H9 (cell line): ENCODE measurements around the gene AQP2. TPM values are rescaled to one million over a fixed set of nuclear protein-coding genes. Genes with fewer than 3 reads are reported as not detected.

Experiments used
- DNase-seq: peaks from one replicate; pipeline ENCODE4 v3.0.0-alpha.2; 2017
- H2AFZ ChIP-seq: one replicate; pipeline ENCODE4 v1.6.1; 2013; ENCODE audit warnings: mild to moderate bottlenecking, low read length, control low read depth, moderate library complexity
- H2AK5ac ChIP-seq: 2 replicates; pipeline ENCODE4 v1.6.1; 2013; ENCODE audit warnings: low read length, control low read depth, mixed read lengths; ENCODE audit not compliant: insufficient read length
- H2BK120ac ChIP-seq: one replicate; pipeline ENCODE4 v1.6.1; 2013; ENCODE audit warnings: low read depth, mild to moderate bottlenecking, low read length, control low read depth, inconsistent platforms; ENCODE audit not compliant: poor library complexity, severe bottlenecking
- H2BK12ac ChIP-seq: 2 replicates; pipeline ENCODE4 v1.6.1; 2013; ENCODE audit warnings: low read length, control low read depth, mixed read lengths, low read depth; ENCODE audit not compliant: insufficient read length
- H2BK15ac ChIP-seq: 2 replicates; pipeline ENCODE4 v1.6.1; 2013; ENCODE audit warnings: low read depth, low read length, control low read depth
- H2BK20ac ChIP-seq: one replicate; pipeline ENCODE4 v1.6.1; 2013; ENCODE audit warnings: low read depth, mild to moderate bottlenecking, low read length, control low read depth, inconsistent platforms; ENCODE audit not compliant: poor library complexity, severe bottlenecking
- H2BK5ac ChIP-seq: 2 replicates; pipeline ENCODE4 v1.6.1; 2013; ENCODE audit warnings: low read length, control low read depth, mixed read lengths; ENCODE audit not compliant: insufficient read length
- H3K14ac ChIP-seq: 2 replicates; pipeline ENCODE4 v1.6.1; 2013; ENCODE audit warnings: low read length, control low read depth; ENCODE audit not compliant: insufficient read depth
- H3K18ac ChIP-seq: 2 replicates; pipeline ENCODE4 v1.6.1; 2013; ENCODE audit warnings: low read depth, mild to moderate bottlenecking, mixed read lengths, low read length, control low read depth; ENCODE audit not compliant: insufficient read length
- H3K23ac ChIP-seq: 2 replicates; pipeline ENCODE4 v1.6.1; 2013; ENCODE audit warnings: low read length, control low read depth, mixed read lengths, low read depth; ENCODE audit not compliant: insufficient read length
- H3K23me2 ChIP-seq: 2 replicates; pipeline ENCODE4 v1.6.1; 2013; ENCODE audit warnings: low read depth, mild to moderate bottlenecking, mixed read lengths, low read length, control low read depth; ENCODE audit not compliant: insufficient read length, poor library complexity, severe bottlenecking
- H3K27ac ChIP-seq: 2 replicates; pipeline ENCODE4 v1.5.1; 2013; ENCODE audit warnings: low read length, control low read depth, mixed read lengths, low read depth; ENCODE audit not compliant: insufficient read length
- H3K27me3 ChIP-seq: 2 replicates; pipeline ENCODE4 v1.6.1; 2013; ENCODE audit warnings: low read length, control low read depth, inconsistent platforms; ENCODE audit not compliant: insufficient read depth
- H3K4ac ChIP-seq: 2 replicates; pipeline ENCODE4 v1.6.1; 2013; ENCODE audit warnings: low read depth, mild to moderate bottlenecking, control low read depth, inconsistent platforms, low read length, moderate library complexity
- H3K4me1 ChIP-seq: 2 replicates; pipeline ENCODE4 v1.6.1; 2013; ENCODE audit warnings: low read length, control low read depth, inconsistent platforms; ENCODE audit not compliant: insufficient read depth
- H3K4me2 ChIP-seq: 2 replicates; pipeline ENCODE4 v1.6.1; 2013; ENCODE audit warnings: low read length, control low read depth, mixed read lengths; ENCODE audit not compliant: insufficient read length, insufficient read depth
- H3K56ac ChIP-seq: 2 replicates; pipeline ENCODE4 v1.6.1; 2013; ENCODE audit warnings: low read depth, mild to moderate bottlenecking, mixed read lengths, low read length, control low read depth; ENCODE audit not compliant: insufficient read length
- H3K79me1 ChIP-seq: 2 replicates; pipeline ENCODE4 v1.6.1; 2013; ENCODE audit warnings: low read depth, mild to moderate bottlenecking, moderate library complexity, low read length, control low read depth, inconsistent platforms; ENCODE audit not compliant: insufficient read depth, poor library complexity, severe bottlenecking
- H3K79me2 ChIP-seq: 2 replicates; pipeline ENCODE4 v1.6.1; 2013; ENCODE audit warnings: low read length, control low read depth, inconsistent platforms; ENCODE audit not compliant: insufficient read depth
- H3K9ac ChIP-seq: 2 replicates; pipeline ENCODE4 v1.6.1; 2013; ENCODE audit warnings: low read length, control low read depth, mixed read lengths; ENCODE audit not compliant: insufficient read length; ENCODE audit errors: extremely low read depth
- H3K9me3 ChIP-seq: one replicate; pipeline ENCODE4 v1.6.1; 2013; ENCODE audit warnings: low read depth, low read length, inconsistent platforms; ENCODE audit not compliant: control insufficient read depth
- H3T11ph ChIP-seq: one replicate; pipeline ENCODE4 v1.6.1; 2013; ENCODE audit warnings: mild to moderate bottlenecking, low read length, control low read depth, inconsistent platforms
- H4K20me1 ChIP-seq: one replicate; pipeline ENCODE4 v1.6.1; 2013; ENCODE audit not compliant: control insufficient read depth, insufficient read length, insufficient read depth
- H4K5ac ChIP-seq: 2 replicates; pipeline ENCODE4 v1.6.1; 2013; ENCODE audit warnings: low read depth, mild to moderate bottlenecking, mixed read lengths, low read length, control low read depth; ENCODE audit not compliant: insufficient read length
- H4K8ac ChIP-seq: replicated peaks from 2 replicates; pipeline ENCODE4 v1.6.1; 2013; ENCODE audit warnings: low read length, control low read depth, mixed read lengths, low read depth; ENCODE audit not compliant: insufficient read length
- H4K91ac ChIP-seq: 2 replicates; pipeline ENCODE4 v1.6.1; 2013; ENCODE audit warnings: low read depth, mild to moderate bottlenecking, moderate library complexity, mixed read lengths, low read length, control low read depth; ENCODE audit not compliant: insufficient read length
- H3K27ac Mint-ChIP-seq, 3 experiments: 2 replicates in 2 of 3; 3 replicates in 1 of 3; pipeline ENCODE4 v1.8.0; 2020 to 2021; ENCODE audit warnings: mixed read lengths in 3 of 3, mild to moderate bottlenecking in 1 of 3, moderate library complexity in 1 of 3
- H3K27me3 Mint-ChIP-seq: 2 replicates; pipeline ENCODE4 v1.8.0; 2021; ENCODE audit warnings: low read depth, mild to moderate bottlenecking, moderate library complexity, mixed read lengths
- H3K36me3 Mint-ChIP-seq, 3 experiments: 2 replicates in 2 of 3; 3 replicates in 1 of 3; pipeline ENCODE4 v1.8.0; 2020 to 2021; ENCODE audit warnings: low read depth in 3 of 3, mixed read lengths in 3 of 3; ENCODE audit not compliant: insufficient read depth in 1 of 3
- H3K4me1 Mint-ChIP-seq, 2 experiments: 2 replicates each; pipeline ENCODE4 v1.8.0; 2020; ENCODE audit warnings: mixed read lengths in 2 of 2
- H3K4me3 Mint-ChIP-seq, 2 experiments: 2 replicates in 1 of 2; 3 replicates in 1 of 2; pipeline ENCODE4 v1.8.0; 2020 to 2021; ENCODE audit warnings: mild to moderate bottlenecking in 2 of 2, mixed read lengths in 2 of 2, moderate library complexity in 1 of 2
- H3K9me3 Mint-ChIP-seq, 2 experiments: 2 replicates in 1 of 2; 3 replicates in 1 of 2; pipeline ENCODE4 v1.8.0; 2020; ENCODE audit warnings: mild to moderate bottlenecking in 2 of 2, mixed read lengths in 2 of 2, moderate library complexity in 1 of 2
- CTCF ChIP-seq: fragments of 200-600 bp; sonication (generic); conservative IDR thresholded peaks from 3 replicates; pipeline ENCODE4 v1.8.0; 2021; ENCODE audit warnings: antibody characterized with exemption, mild to moderate bottlenecking
- WGBS: extraction: QIAGEN DNeasy Blood & Tissue Kit; methylation state at CpG from one replicate; pipeline ENCODE4 v1.1.7; 2013; ENCODE audit warnings: missing lambda C conversion rate, low lambda C conversion rate, mixed read lengths; ENCODE audit not compliant: insufficient read length; ENCODE audit errors: extremely low coverage; 5-methylcytosine and 5-hydroxymethylcytosine counted together
- total RNA-seq: library from RNA; stranded (reverse); gene quantifications from 2 replicates; pipeline ENCODE4 v1.2.1, GENCODE V29; 2021

AQP2 gene
- total RNA-seq, 1 experiment from 2014 or later, result not detected

- Histone ChIP-seq H3T11ph (no peak overlapping the region), H4K5ac (no peak overlapping the region), H3K79me2 (no peaks in the 10 kb centered on the region), H3K56ac (no peak overlapping the region), H3K23me2 (peaks cover 5% of the 10 kb centered on the region), H3K9me3 (no peaks in the 10 kb centered on the region), H2BK5ac (no peak overlapping the region), H4K20me1 (no peaks in the 10 kb centered on the region), H3K14ac (no peak overlapping the region), H2AK5ac (no peak overlapping the region), H3K4me2 (no peak overlapping the region), H3K18ac (no peak overlapping the region), H3K79me1 (no peaks in the 10 kb centered on the region), H3K27ac (no peak overlapping the region), H2BK120ac (no peak overlapping the region), H3K9ac (no peak overlapping the region), H3K4ac (no peak overlapping the region), H2BK12ac (no peak overlapping the region), H2BK20ac (no peak overlapping the region), H4K91ac (no peak overlapping the region), H2AFZ (no peak overlapping the region), H3K4me1 (peaks cover under 1% of the 10 kb centered on the region; the same call in 1 of the 2 replicates), H3K27me3 (peaks cover 4% of the 10 kb centered on the region), H2BK15ac (no peak overlapping the region), H3K23ac (no peak overlapping the region), H4K8ac (no peak overlapping the region)
- no peak for DNase-seq
- no peak for TF ChIP-seq CTCF
- Mint-ChIP-seq H3K4me1 (peaks cover 16 to 18% of the 10 kb centered on the region in 2 experiments), H3K27ac (no peak overlapping the region), H3K4me3 (no peak overlapping the region), H3K9me3 (no peaks in the 10 kb centered on the region), H3K27me3 (peaks cover 53% of the 10 kb centered on the region), H3K36me3 (no peaks in the 10 kb centered on the region)
- no CpG with 5 or more reads among the region's 6 CpGs for WGBS
Observed at GRCh38 chr12:49965836-49966235, 15.3 kb downstream of the AQP2 start.
